Epithelial cell of esophagus (primary cell): Measurements from ENCODE around the gene TSPAN17.

Source experiments
- DNase-seq: peaks from one replicate; pipeline ENCODE4 v3.0.0; 2010; ENCODE audit warnings: low read depth
- H3K4me3 ChIP-seq: 2 replicates; pipeline ENCODE4 v1.5.1; 2011; ENCODE audit warnings: mild to moderate bottlenecking, low read length, control low read depth
- CTCF ChIP-seq: IDR thresholded peaks from 2 replicates; pipeline ENCODE4 v1.5.1; 2011; ENCODE audit warnings: low read depth, mild to moderate bottlenecking, low read length, control low read depth, inconsistent platforms; ENCODE audit not compliant: insufficient read depth; ENCODE audit errors: missing control alignments

TSPAN17 gene

GRCh38 chr5:176608937-176609723 is 38.2 kb upstream of the TSPAN17 start:
- no peak for TF ChIP-seq CTCF
- no peak for DNase-seq
- peak overlapping the region; percentile 19 for H3K4me3 ChIP-seq

DNA sequence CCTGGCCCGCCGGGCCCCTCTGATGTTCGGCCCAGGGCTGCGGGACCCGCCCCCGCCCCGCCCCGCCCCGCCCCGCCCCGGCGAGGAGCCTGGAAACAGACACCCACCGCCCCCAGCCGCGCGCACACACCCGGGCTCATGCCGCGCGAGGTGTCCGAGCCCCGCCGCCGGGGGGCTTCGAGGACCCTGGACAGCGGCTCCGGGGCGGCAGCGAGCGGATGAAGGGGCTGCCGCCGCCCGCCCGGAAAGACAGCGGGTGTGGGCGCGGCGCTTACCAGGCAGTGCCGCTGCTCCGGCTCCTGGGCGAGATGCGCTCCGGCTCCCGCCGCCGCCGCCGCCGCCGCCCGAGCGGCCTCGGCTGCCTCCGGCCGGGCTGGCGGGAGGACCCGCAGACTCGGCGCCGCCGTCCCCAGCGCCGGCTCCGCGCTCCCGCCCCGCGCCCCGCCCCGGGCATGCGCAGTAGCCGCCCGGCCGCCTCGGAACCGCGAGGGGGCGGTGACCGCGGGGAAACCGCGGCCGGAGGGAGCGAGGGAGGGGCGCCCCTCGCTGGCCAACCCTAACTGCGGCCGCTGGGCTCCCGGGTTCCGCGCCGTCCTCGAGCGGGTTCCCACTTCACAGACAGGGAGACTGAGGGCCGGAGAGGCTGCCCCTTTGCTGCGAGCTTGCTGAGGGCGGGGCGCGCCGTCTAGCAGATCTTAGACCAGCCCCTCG is 37.4 kb upstream of the TSPAN17 start, which contains the start of gene GPRIN1:
Gene GPRIN1, minus strand, starts transcription at position 433 of the 711 bp plus-strand sequence. CDS start 10,322 bp downstream, outside the sequence.
- DNase-seq, result peak; percentile 38
- H3K4me3 ChIP-seq, result peak within 1 kb of the TSS; percentile 56
- TF ChIP-seq CTCF, result no peak

DNA sequence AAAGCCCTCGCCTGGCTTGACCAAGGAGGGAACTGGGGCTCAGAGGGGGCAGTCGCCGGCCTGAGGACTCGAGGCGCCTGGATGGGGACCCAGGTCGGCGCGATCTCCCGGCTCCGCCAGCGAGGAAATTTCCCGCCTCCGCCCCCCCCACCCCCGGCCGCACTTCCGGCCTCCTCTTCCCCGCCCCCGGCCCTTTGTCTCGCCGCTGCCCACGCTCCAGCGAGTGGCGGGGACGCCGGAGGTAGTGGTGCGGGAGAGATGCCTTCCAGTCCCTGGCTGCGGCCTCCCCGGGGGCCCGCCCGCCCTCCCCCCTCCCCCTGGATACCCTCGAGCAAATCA is 36.9 kb upstream of the TSPAN17 start:
- DNase-seq, result no peak
- peak overlapping the region; percentile 56 for H3K4me3 ChIP-seq
- no peak for TF ChIP-seq CTCF

GRCh38 chr5:176611435-176611834 is 35.8 kb upstream of the TSPAN17 start:
- no peak overlapping the region for H3K4me3 ChIP-seq
- peak; percentile 88 for DNase-seq
- no peak for TF ChIP-seq CTCF

- no peak for DNase-seq
- H3K4me3 ChIP-seq, result no peak overlapping the region
- no peak for TF ChIP-seq CTCF
Measured at GRCh38 chr5:176612008-176612407, 35.3 kb upstream of the TSPAN17 start.

DNA sequence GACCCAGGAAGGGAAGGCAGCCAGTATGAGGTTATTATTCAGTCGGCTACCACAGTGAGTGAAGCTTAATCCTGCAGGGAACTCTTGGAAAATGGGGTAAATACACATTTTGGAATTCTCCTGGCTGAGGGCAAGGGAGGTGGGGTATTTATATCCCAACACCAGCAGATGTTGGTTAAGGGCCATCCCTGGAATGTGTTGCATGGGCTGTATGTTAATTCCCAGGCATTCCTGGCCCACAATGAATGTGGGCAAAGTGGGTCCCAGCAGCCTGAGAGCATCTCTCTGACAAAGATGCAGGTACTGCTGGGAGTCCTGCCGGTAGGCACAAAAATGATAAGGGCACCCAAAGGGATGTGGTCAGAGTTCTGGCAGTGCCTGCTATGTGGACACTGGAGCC is 34.4 kb upstream of the TSPAN17 start:
- no peak for DNase-seq
- no peak overlapping the region for H3K4me3 ChIP-seq
- TF ChIP-seq CTCF, result no peak
